Body of pancreas (tissue), 4 donors: ENCODE results near the gene RHEX.

Experiments
- CTCF ChIP-seq, 7 experiments: fragments of 450-650 bp in 4 of 7; fragments of 200-600 bp in 3 of 7; sonication (generic) in 3 of 7; IDR thresholded peaks; one replicate each; pipeline ENCODE4 v1.5.1; 2016 to 2019; ENCODE audit warnings: antibody characterized with exemption in 7 of 7
- POLR2A ChIP-seq, 3 donors: fragments of 450-650 bp; IDR thresholded peaks; one replicate each; pipeline ENCODE4 v1.6.1; 2016; ENCODE audit warnings: antibody characterized with exemption in 3 of 3, mild to moderate bottlenecking in 2 of 3

GRCh38 chr1:206115791-206116190, 62.8 kb downstream of the RHEX start:
- TF ChIP-seq CTCF (IDR thresholded peaks at IDR 0.05) (no peak), POLR2A (IDR thresholded peaks at IDR 0.05) (no peak)
